GM23338 (cell line): ENCODE measurements around the gene RALY. TPM values are rescaled to one million over a fixed set of nuclear protein-coding genes. Genes with fewer than 3 reads are reported as not detected.

Source experiments
- ATAC-seq: fragments of 200-7000 bp; cut with Tn5 transposase; 3 replicates; pipeline ENCODE4 v1.9.1; 2020
- DNase-seq: peaks from one replicate; pipeline ENCODE4 v3.0.0-alpha.2; 2015; ENCODE audit warnings: low spot score
- H2AFZ ChIP-seq: fragments of 200-600 bp; sonication (generic); 2 replicates; pipeline ENCODE4 v1.8.0; 2016; ENCODE audit warnings: antibody characterized with exemption, mild to moderate bottlenecking, moderate library complexity
- H3F3A ChIP-seq: fragments of 200-600 bp; sonication (generic); replicated peaks from 2 replicates; pipeline ENCODE4 v1.8.0; 2017; ENCODE audit warnings: antibody characterized with exemption, mixed run types, low read depth
- H3K27ac ChIP-seq: fragments of 200-600 bp; sonication (generic); 2 replicates; pipeline ENCODE4 v1.6.1; 2016; ENCODE audit warnings: low read depth
- H3K27me3 ChIP-seq: fragments of 200-600 bp; sonication (generic); 2 replicates; pipeline ENCODE4 v1.8.0; 2016; ENCODE audit warnings: mild to moderate bottlenecking, mixed run types, moderate library complexity; ENCODE audit not compliant: insufficient read depth
- H3K36me3 ChIP-seq: fragments of 200-600 bp; sonication (generic); 2 replicates; pipeline ENCODE4 v1.8.0; 2016; ENCODE audit warnings: mild to moderate bottlenecking; ENCODE audit not compliant: insufficient read depth
- H3K4me1 ChIP-seq: fragments of 200-600 bp; sonication (generic); 2 replicates; pipeline ENCODE4 v1.8.0; 2016; ENCODE audit warnings: mild to moderate bottlenecking, moderate library complexity; ENCODE audit not compliant: insufficient read depth
- H3K4me2 ChIP-seq: fragments of 200-600 bp; sonication (generic); 2 replicates; pipeline ENCODE4 v1.7.1; 2017; ENCODE audit warnings: mixed run types
- H3K4me3 ChIP-seq: fragments of 200-600 bp; sonication (generic); 2 replicates; pipeline ENCODE4 v1.6.1; 2016; ENCODE audit warnings: mixed run types
- H3K79me2 ChIP-seq: fragments of 200-600 bp; sonication (generic); replicated peaks from 2 replicates; pipeline ENCODE4 v1.8.0; 2017; ENCODE audit warnings: mild to moderate bottlenecking; ENCODE audit not compliant: insufficient read depth
- H3K9me2 ChIP-seq: fragments of 200-600 bp; sonication (generic); 2 replicates; pipeline ENCODE4 v1.8.0; 2017; ENCODE audit not compliant: insufficient read depth
- H4K20me1 ChIP-seq: fragments of 200-600 bp; sonication (generic); replicated peaks from 2 replicates; pipeline ENCODE4 v1.8.0; 2017; ENCODE audit warnings: mild to moderate bottlenecking; ENCODE audit not compliant: insufficient read depth
- H3K27ac Mint-ChIP-seq: 2 replicates; pipeline ENCODE4 v1.8.0; 2020; ENCODE audit warnings: inconsistent platforms, mild to moderate bottlenecking, moderate library complexity, mixed read lengths
- H3K27me3 Mint-ChIP-seq: 3 replicates; pipeline ENCODE4 v1.8.0; 2022; ENCODE audit warnings: low read depth, mild to moderate bottlenecking, moderate library complexity, mixed read lengths, inconsistent platforms; ENCODE audit not compliant: insufficient read depth, poor library complexity
- H3K36me3 Mint-ChIP-seq: 3 replicates; pipeline ENCODE4 v1.8.0; 2021; ENCODE audit warnings: low read depth, mild to moderate bottlenecking, inconsistent platforms, moderate library complexity, mixed read lengths
- H3K4me1 Mint-ChIP-seq: 3 replicates; pipeline ENCODE4 v1.8.0; 2020; ENCODE audit warnings: mild to moderate bottlenecking, inconsistent platforms, mixed read lengths
- H3K4me3 Mint-ChIP-seq: 3 replicates; pipeline ENCODE4 v1.8.0; 2021; ENCODE audit warnings: moderate library complexity, mild to moderate bottlenecking, inconsistent platforms, mixed read lengths
- H3K9me3 Mint-ChIP-seq: 3 replicates; pipeline ENCODE4 v1.8.0; 2020; ENCODE audit warnings: moderate library complexity, mild to moderate bottlenecking, inconsistent platforms, mixed read lengths
- EZH2 ChIP-seq: fragments of 200-600 bp; sonication (generic); IDR thresholded peaks from one replicate; pipeline ENCODE4 v1.8.0; 2017; ENCODE audit warnings: antibody characterized with exemption, mild to moderate bottlenecking, low read depth; ENCODE audit not compliant: unreplicated experiment
- EZH2phosphoT487 ChIP-seq: fragments of 200-600 bp; sonication (generic); IDR thresholded peaks from one replicate; pipeline ENCODE4 v1.8.1; 2018; ENCODE audit warnings: antibody characterized with exemption; ENCODE audit not compliant: unreplicated experiment
- JUNB ChIP-seq: IDR thresholded peaks from one replicate; pipeline ENCODE4 v1.6.1; 2016; ENCODE audit warnings: antibody characterized with exemption; ENCODE audit not compliant: unreplicated experiment
- NANOG ChIP-seq: IDR thresholded peaks from 2 replicates; pipeline ENCODE4 v1.6.1; 2016; ENCODE audit warnings: antibody characterized with exemption, borderline replicate concordance
- POLR2AphosphoS5 ChIP-seq: IDR thresholded peaks from 2 replicates; pipeline ENCODE4 v1.6.1; 2016; ENCODE audit warnings: antibody characterized with exemption, low read depth
- STAT1 ChIP-seq: IDR thresholded peaks from one replicate; pipeline ENCODE4 v1.6.1; 2016; ENCODE audit warnings: antibody characterized with exemption; ENCODE audit not compliant: unreplicated experiment
- ZNF114 ChIP-seq: fragments of 250-450 bp; sonication (Bioruptor Pico); IDR thresholded peaks from 2 replicates; pipeline ENCODE4 v1.5.0; 2020; ENCODE audit warnings: mild to moderate bottlenecking, moderate library complexity
- ZNF331 ChIP-seq: fragments of 250-450 bp; sonication (Bioruptor Pico); IDR thresholded peaks from 2 replicates; pipeline ENCODE4 v1.5.0; 2020; ENCODE audit warnings: low read depth, mild to moderate bottlenecking, moderate library complexity
- polyA plus RNA-seq: library from polyadenylated mRNA; unstranded; fragments of >200 nt; fragmentation: Nextera tagmentation; extraction: Ambion mirVana; gene quantifications from 2 replicates; pipeline ENCODE4 v1.2.1, GENCODE V29; 2016
- total RNA-seq: library from RNA; depleted of rRNA; stranded (reverse); fragments of >200 nt; shearing (Covaris generic); gene quantifications from 2 replicates; pipeline ENCODE4 v1.2.3, GENCODE V29; 2014
- TF ChIP-seq, protein P1 (sequence below): fragments of 250-450 bp; sonication (Bioruptor Pico); IDR thresholded peaks from 2 replicates; pipeline ENCODE4 v1.5.0; 2020; ENCODE audit warnings: mild to moderate bottlenecking, moderate library complexity
- TF ChIP-seq, protein P2 (sequence below): IDR thresholded peaks from one replicate; pipeline ENCODE4 v1.6.1; 2018; ENCODE audit warnings: antibody characterized with exemption; ENCODE audit not compliant: unreplicated experiment
- TF ChIP-seq, protein P3 (sequence below): IDR thresholded peaks from 2 replicates; pipeline ENCODE4 v1.6.1; 2016; ENCODE audit warnings: antibody characterized with exemption
- TF ChIP-seq, protein P4 (sequence below), 2 experiments: fragments of 200-600 bp in 1 of 2; sonication (generic) in 1 of 2; conservative IDR thresholded peaks; 2 replicates each; pipeline versions ENCODE4 v1.5.1 to v1.6.1; 2016 to 2017; ENCODE audit warnings: antibody characterized with exemption in 2 of 2, low read depth in 2 of 2, mild to moderate bottlenecking in 2 of 2, moderate library complexity in 1 of 2

Gene RALY
- total and polyA plus RNA-seq, 2 experiments from 2014 or later = 144 to 167 TPM

DNA sequence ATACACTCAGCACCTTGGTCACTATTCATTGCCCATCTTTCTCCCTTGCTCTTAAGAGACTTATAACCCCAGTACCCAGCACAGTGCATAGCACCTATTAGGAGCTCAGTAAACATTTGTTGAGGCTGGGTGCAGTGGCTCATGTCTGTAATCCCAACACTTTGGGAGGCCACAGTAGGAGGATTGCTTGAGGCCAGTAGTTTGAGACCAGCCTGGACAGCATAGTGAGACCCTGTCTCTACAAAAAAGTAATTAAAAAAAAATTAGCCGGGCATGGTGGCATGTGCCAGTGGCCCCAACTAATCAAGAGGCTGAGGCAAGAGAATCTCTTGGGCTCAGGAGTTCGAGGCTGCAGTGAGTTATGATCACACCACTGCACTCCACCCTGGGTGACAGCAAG is 126.5 kb downstream of the RALY start:
- Mint-ChIP-seq H3K27me3 (peaks cover 2% of the 10 kb centered on the region), H3K36me3 (no peaks in the 10 kb centered on the region), H3K9me3 (no peaks in the 10 kb centered on the region), H3K4me3 (no peak overlapping the region), H3K27ac (no peak overlapping the region), H3K4me1 (no peaks in the 10 kb centered on the region)
- Histone ChIP-seq H4K20me1 (no peaks in the 10 kb centered on the region), H3K9me2 (no peaks in the 10 kb centered on the region), H2AFZ (no peak overlapping the region), H3K4me1 (no peaks in the 10 kb centered on the region), H3K79me2 (no peaks in the 10 kb centered on the region), H3K27me3 (no peaks in the 10 kb centered on the region), H3K4me3 (no peak overlapping the region), H3F3A (no peaks in the 10 kb centered on the region), H3K36me3 (no peaks in the 10 kb centered on the region), H3K27ac (no peak overlapping the region), H3K4me2 (no peak overlapping the region)
- no peak for TF ChIP-seq STAT1
- no peak for TF ChIP-seq NANOG
- TF ChIP-seq ZNF331 (CRISPR knock-in tag) = no peak
- TF ChIP-seq, protein P1, sequence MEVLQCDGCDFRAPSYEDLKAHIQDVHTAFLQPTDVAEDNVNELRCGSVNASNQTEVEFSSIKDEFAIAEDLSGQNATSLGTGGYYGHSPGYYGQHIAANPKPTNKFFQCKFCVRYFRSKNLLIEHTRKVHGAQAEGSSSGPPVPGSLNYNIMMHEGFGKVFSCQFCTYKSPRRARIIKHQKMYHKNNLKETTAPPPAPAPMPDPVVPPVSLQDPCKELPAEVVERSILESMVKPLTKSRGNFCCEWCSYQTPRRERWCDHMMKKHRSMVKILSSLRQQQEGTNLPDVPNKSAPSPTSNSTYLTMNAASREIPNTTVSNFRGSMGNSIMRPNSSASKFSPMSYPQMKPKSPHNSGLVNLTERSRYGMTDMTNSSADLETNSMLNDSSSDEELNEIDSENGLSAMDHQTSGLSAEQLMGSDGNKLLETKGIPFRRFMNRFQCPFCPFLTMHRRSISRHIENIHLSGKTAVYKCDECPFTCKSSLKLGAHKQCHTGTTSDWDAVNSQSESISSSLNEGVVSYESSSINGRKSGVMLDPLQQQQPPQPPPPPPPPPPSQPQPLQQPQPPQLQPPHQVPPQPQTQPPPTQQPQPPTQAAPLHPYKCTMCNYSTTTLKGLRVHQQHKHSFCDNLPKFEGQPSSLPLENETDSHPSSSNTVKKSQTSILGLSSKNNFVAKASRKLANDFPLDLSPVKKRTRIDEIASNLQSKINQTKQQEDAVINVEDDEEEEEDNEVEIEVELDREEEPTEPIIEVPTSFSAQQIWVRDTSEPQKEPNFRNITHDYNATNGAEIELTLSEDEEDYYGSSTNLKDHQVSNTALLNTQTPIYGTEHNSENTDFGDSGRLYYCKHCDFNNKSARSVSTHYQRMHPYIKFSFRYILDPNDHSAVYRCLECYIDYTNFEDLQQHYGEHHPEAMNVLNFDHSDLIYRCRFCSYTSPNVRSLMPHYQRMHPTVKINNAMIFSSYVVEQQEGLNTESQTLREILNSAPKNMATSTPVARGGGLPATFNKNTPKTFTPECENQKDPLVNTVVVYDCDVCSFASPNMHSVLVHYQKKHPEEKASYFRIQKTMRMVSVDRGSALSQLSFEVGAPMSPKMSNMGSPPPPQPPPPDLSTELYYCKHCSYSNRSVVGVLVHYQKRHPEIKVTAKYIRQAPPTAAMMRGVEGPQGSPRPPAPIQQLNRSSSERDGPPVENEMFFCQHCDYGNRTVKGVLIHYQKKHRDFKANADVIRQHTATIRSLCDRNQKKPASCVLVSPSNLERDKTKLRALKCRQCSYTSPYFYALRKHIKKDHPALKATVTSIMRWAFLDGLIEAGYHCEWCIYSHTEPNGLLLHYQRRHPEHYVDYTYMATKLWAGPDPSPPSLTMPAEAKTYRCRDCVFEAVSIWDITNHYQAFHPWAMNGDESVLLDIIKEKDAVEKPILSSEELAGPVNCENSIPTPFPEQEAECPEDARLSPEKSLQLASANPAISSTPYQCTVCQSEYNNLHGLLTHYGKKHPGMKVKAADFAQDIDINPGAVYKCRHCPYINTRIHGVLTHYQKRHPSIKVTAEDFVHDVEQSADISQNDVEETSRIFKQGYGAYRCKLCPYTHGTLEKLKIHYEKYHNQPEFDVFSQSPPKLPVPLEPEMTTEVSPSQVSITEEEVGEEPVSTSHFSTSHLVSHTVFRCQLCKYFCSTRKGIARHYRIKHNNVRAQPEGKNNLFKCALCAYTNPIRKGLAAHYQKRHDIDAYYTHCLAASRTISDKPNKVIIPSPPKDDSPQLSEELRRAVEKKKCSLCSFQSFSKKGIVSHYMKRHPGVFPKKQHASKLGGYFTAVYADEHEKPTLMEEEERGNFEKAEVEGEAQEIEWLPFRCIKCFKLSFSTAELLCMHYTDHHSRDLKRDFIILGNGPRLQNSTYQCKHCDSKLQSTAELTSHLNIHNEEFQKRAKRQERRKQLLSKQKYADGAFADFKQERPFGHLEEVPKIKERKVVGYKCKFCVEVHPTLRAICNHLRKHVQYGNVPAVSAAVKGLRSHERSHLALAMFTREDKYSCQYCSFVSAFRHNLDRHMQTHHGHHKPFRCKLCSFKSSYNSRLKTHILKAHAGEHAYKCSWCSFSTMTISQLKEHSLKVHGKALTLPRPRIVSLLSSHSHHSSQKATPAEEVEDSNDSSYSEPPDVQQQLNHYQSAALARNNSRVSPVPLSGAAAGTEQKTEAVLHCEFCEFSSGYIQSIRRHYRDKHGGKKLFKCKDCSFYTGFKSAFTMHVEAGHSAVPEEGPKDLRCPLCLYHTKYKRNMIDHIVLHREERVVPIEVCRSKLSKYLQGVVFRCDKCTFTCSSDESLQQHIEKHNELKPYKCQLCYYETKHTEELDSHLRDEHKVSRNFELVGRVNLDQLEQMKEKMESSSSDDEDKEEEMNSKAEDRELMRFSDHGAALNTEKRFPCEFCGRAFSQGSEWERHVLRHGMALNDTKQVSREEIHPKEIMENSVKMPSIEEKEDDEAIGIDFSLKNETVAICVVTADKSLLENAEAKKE (CRISPR knock-in tag) = no peak
- TF ChIP-seq, protein P2, sequence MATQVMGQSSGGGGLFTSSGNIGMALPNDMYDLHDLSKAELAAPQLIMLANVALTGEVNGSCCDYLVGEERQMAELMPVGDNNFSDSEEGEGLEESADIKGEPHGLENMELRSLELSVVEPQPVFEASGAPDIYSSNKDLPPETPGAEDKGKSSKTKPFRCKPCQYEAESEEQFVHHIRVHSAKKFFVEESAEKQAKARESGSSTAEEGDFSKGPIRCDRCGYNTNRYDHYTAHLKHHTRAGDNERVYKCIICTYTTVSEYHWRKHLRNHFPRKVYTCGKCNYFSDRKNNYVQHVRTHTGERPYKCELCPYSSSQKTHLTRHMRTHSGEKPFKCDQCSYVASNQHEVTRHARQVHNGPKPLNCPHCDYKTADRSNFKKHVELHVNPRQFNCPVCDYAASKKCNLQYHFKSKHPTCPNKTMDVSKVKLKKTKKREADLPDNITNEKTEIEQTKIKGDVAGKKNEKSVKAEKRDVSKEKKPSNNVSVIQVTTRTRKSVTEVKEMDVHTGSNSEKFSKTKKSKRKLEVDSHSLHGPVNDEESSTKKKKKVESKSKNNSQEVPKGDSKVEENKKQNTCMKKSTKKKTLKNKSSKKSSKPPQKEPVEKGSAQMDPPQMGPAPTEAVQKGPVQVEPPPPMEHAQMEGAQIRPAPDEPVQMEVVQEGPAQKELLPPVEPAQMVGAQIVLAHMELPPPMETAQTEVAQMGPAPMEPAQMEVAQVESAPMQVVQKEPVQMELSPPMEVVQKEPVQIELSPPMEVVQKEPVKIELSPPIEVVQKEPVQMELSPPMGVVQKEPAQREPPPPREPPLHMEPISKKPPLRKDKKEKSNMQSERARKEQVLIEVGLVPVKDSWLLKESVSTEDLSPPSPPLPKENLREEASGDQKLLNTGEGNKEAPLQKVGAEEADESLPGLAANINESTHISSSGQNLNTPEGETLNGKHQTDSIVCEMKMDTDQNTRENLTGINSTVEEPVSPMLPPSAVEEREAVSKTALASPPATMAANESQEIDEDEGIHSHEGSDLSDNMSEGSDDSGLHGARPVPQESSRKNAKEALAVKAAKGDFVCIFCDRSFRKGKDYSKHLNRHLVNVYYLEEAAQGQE = no peak
- TF ChIP-seq ZNF114 (CRISPR knock-in tag) = no peak
- no peak for TF ChIP-seq JUNB
- TF ChIP-seq, protein P3, sequence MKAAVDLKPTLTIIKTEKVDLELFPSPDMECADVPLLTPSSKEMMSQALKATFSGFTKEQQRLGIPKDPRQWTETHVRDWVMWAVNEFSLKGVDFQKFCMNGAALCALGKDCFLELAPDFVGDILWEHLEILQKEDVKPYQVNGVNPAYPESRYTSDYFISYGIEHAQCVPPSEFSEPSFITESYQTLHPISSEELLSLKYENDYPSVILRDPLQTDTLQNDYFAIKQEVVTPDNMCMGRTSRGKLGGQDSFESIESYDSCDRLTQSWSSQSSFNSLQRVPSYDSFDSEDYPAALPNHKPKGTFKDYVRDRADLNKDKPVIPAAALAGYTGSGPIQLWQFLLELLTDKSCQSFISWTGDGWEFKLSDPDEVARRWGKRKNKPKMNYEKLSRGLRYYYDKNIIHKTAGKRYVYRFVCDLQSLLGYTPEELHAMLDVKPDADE = no peak
- TF ChIP-seq, protein P4, sequence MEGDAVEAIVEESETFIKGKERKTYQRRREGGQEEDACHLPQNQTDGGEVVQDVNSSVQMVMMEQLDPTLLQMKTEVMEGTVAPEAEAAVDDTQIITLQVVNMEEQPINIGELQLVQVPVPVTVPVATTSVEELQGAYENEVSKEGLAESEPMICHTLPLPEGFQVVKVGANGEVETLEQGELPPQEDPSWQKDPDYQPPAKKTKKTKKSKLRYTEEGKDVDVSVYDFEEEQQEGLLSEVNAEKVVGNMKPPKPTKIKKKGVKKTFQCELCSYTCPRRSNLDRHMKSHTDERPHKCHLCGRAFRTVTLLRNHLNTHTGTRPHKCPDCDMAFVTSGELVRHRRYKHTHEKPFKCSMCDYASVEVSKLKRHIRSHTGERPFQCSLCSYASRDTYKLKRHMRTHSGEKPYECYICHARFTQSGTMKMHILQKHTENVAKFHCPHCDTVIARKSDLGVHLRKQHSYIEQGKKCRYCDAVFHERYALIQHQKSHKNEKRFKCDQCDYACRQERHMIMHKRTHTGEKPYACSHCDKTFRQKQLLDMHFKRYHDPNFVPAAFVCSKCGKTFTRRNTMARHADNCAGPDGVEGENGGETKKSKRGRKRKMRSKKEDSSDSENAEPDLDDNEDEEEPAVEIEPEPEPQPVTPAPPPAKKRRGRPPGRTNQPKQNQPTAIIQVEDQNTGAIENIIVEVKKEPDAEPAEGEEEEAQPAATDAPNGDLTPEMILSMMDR (conservative IDR thresholded peaks at IDR 0.05; ENCODE audit: low read depth in 2 of 2) = no peak
- no peak for TF ChIP-seq EZH2
- TF ChIP-seq EZH2phosphoT487 = no peak
- no peak for TF ChIP-seq POLR2AphosphoS5
- DNase-seq = no peak
- no peak for ATAC-seq
